ENCODE measurements around the gene AKAP6. TPM values are rescaled to one million over a fixed set of nuclear protein-coding genes. Genes with fewer than 3 reads are reported as not detected.

The AKAP6 gene
- total RNA-seq, 1 donor from 2014 or later, result 0.51 TPM

DNA sequence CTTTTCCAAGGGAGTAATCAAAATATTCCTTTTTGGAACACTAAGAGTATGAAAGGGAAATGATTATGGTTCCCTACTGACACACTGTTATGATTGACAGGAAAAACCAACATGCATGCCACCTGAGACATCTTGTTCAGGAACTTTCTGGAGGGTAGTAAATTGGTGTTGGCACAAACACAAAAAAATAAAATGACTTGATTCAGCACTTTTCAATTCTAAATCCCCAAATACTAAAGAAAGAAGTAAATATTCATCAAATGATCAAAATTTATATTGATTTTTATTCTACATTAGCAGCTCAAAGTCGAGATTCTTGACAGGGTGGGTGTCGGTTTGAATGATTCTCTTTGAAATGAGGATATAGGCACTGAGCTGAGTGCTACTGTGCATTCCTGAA, 338.2 kb downstream of the AKAP6 start:
- intact Hi-C loops (cut with micrococcal nuclease), result no loop called here
- DNase-seq, result no peak
- Mint-ChIP-seq H3K36me3 (ENCODE audit: low read depth) (no peaks in the 10 kb centered on the region), H3K27ac (no peak overlapping the region), H3K9me3 (peaks cover 6% of the 10 kb centered on the region), H3K4me1 (no peaks in the 10 kb centered on the region), H3K4me3 (no peak overlapping the region), H3K27me3 (no peaks in the 10 kb centered on the region)

DNA sequence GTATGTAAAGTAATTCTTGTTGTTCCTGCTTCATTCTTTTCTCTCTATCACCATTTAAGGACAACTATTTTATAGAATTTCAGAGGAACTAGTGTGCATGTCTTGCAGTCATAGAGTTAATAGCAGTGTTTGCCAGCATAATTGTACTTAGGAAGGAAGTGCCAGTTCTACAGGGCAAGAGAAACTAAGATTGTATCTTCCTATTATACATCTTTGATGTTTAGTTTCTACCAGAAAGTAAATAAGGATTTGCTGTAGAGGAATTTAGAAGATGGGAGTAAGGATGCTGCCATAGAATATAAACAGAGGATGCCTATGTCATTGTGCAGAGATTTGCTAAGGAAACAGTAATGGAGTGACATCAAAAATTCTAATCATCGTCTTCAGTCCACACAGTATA, 338.7 kb downstream of the AKAP6 start:
- no peaks in the 10 kb centered on the region for H3K36me3 Mint-ChIP-seq (ENCODE audit: low read depth)
- no peak for DNase-seq
- no peak overlapping the region for H3K4me3 Mint-ChIP-seq
- no peak overlapping the region for H3K27ac Mint-ChIP-seq
- intact Hi-C loops (cut with micrococcal nuclease), result no loop called here
- H3K27me3 Mint-ChIP-seq, result no peaks in the 10 kb centered on the region
- no peaks in the 10 kb centered on the region for H3K4me1 Mint-ChIP-seq
- peaks cover 6% of the 10 kb centered on the region for H3K9me3 Mint-ChIP-seq

DNA sequence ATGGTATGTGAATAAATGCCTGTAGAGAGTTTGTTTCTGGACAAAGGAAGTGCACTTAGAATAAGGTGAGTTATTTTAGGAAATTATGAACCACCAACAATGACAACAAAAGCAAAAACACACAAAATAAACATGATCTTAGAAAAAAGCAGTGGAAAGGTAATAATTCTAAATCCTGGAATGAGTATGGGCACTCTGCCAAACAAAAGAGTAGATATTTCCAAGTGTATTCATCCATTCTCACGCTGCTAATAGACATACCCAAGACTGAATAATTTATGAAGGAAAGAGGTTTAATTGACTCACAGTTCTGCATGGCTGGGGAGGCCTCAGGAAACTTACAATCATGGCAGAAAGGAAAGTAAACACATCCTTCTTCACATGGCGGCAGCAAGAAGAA, 340.3 kb downstream of the AKAP6 start:
- H3K4me3 Mint-ChIP-seq, result no peak overlapping the region
- H3K27ac Mint-ChIP-seq, result no peak overlapping the region
- H3K4me1 Mint-ChIP-seq, result no peaks in the 10 kb centered on the region
- no peaks in the 10 kb centered on the region for H3K27me3 Mint-ChIP-seq
- peaks cover 7% of the 10 kb centered on the region for H3K9me3 Mint-ChIP-seq
- intact Hi-C loops (cut with micrococcal nuclease), result no loop called here
- H3K36me3 Mint-ChIP-seq (ENCODE audit: low read depth), result no peaks in the 10 kb centered on the region
- no peak for DNase-seq

DNA sequence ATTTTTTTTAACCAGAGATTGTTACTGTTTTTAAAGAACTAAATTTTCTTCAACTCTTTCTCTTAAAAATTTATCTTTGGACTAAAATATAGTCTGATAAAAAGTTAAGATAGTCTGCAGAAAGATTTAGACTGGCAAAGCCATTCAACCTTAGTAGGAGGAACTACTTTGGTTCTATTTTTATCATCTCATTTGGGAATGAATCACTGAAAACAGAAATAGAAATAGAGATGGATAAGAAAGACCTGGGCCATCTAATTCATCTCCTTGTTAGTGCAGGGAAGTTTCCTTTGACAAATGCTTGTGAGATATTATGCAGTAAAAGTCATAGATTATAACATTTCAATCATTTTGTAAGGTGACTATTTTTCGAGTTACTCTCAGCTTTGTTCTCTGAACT, 346.3 kb downstream of the AKAP6 start:
- no peaks in the 10 kb centered on the region for H3K4me1 Mint-ChIP-seq
- H3K36me3 Mint-ChIP-seq (ENCODE audit: low read depth), result no peaks in the 10 kb centered on the region
- no peaks in the 10 kb centered on the region for H3K27me3 Mint-ChIP-seq
- no peak overlapping the region for H3K4me3 Mint-ChIP-seq
- peaks cover 10% of the 10 kb centered on the region for H3K9me3 Mint-ChIP-seq
- H3K27ac Mint-ChIP-seq, result no peak overlapping the region
- DNase-seq, result no peak
- intact Hi-C loops (cut with micrococcal nuclease), result no loop called here

DNA sequence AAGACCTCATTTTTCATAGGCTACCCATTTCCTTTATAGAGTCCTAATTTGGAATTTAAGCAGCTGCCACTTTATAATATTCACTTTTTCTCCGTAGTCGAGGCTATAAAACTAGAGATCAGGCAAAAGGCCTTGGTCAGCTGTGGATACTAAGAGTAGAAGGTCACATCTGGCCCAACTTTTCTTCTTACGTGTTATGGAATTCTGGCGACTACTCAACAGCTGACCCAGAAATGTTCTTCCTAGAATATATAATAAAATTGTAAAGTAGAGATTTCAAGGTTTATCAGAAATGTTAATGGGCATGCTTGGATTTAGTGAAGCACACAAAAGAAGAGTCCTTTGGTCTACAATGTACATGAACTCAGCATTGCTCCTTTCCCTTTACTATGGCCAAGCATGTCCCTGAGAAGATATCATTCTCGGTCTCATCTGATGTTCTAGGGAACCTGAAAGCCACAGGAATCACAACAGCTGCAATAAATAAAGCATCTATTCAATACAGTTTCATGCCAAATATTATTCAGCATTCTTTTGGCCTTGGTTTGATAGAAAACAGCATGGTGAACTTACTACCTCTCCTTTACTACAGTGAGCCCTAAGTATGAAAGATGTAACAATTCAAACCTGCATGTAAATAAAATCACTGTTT, 348.2 kb downstream of the AKAP6 start:
- intact Hi-C loops (cut with micrococcal nuclease), result no loop called here
- H3K4me1 Mint-ChIP-seq, result no peaks in the 10 kb centered on the region
- no peak for DNase-seq
- H3K36me3 Mint-ChIP-seq (ENCODE audit: low read depth), result no peaks in the 10 kb centered on the region
- no peak overlapping the region for H3K4me3 Mint-ChIP-seq
- peaks cover 4% of the 10 kb centered on the region for H3K9me3 Mint-ChIP-seq
- H3K27me3 Mint-ChIP-seq, result no peaks in the 10 kb centered on the region
- H3K27ac Mint-ChIP-seq, result no peak overlapping the region

DNA sequence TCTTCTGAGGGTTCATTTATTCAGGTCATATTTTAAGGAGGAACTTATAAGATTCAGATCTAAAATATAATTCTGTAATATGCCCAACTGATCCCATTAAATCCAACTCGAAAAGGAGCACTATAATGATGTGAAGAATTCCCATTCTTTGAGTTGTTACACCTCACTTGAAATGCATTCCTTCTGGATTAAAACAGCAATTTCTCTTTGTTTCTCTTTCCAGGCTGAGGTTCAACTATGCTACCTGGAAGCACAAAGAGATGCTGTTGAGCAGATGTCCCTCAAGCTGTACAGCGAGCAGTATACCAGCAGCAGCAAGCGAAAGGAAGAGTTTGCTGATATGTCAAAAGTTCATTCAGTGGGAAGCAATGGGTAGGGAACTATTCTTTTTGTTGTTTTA, 349.0 kb downstream of the AKAP6 start:
- Mint-ChIP-seq H3K9me3 (peaks cover 4% of the 10 kb centered on the region), H3K4me3 (no peak overlapping the region), H3K4me1 (no peaks in the 10 kb centered on the region), H3K36me3 (ENCODE audit: low read depth) (no peaks in the 10 kb centered on the region), H3K27me3 (no peaks in the 10 kb centered on the region), H3K27ac (no peak overlapping the region)
- intact Hi-C loops (cut with micrococcal nuclease), result no loop called here
- DNase-seq, result no peak

DNA sequence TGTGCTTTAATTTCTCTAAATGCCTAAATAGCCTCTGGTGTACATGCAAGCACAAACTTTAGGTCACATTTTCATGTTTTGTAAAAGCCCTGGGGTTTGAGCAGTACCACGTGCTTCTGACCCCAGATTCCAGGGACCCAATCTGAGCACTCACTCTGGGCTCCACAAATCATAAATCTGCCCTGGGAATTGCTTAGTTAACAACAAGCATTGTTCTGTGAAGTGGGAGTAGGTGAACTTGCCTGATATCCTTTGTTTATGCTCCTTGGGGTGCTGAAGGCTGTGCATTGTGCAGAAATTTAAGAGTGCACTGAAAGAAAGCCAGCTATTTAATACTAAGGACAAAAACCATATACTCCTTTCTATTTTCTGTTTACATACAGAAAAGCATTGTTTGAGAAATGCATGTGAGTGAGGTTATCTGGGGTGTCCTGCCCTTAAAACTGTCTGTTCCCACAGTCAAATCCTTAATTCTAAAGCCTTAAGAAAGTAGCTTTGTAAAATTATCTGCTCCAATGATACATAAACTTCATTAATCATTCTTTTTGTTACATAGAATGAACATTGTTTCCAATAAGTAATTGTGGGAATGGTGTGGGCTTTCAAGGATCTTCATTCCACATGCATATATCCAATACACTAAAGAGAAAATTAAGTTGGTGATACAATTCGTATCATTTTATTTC, 351.0 kb downstream of the AKAP6 start:
- Mint-ChIP-seq H3K36me3 (ENCODE audit: low read depth) (no peaks in the 10 kb centered on the region), H3K4me3 (no peak overlapping the region), H3K27ac (no peak overlapping the region), H3K4me1 (no peaks in the 10 kb centered on the region), H3K27me3 (no peaks in the 10 kb centered on the region), H3K9me3 (no peaks in the 10 kb centered on the region)
- DNase-seq, result no peak
- intact Hi-C loops (cut with micrococcal nuclease), result no loop called here

DNA sequence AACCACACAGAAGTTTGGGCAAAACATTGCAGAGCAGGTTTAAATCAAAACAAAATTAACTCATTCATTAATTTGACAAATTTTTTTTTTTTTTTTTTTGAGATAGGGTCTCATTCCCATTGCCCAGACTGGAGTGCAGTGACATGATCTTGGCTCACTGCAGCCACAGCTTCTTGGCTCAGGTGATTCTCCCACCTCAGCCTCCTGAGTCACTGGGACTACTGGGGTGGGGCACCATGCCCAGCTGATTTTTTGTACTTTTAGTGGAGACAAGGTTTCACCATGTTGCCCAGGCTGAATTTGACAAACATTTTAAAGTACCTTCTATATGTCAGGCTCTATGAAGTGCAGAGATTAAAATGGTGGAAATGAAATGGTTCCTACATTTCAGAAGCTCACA, 352.5 kb downstream of the AKAP6 start:
- Mint-ChIP-seq H3K36me3 (ENCODE audit: low read depth) (no peaks in the 10 kb centered on the region), H3K27me3 (no peaks in the 10 kb centered on the region), H3K4me3 (no peak overlapping the region), H3K4me1 (no peaks in the 10 kb centered on the region), H3K9me3 (no peaks in the 10 kb centered on the region), H3K27ac (no peak overlapping the region)
- no peak for DNase-seq
- intact Hi-C loops (cut with micrococcal nuclease), result no loop called here

DNA sequence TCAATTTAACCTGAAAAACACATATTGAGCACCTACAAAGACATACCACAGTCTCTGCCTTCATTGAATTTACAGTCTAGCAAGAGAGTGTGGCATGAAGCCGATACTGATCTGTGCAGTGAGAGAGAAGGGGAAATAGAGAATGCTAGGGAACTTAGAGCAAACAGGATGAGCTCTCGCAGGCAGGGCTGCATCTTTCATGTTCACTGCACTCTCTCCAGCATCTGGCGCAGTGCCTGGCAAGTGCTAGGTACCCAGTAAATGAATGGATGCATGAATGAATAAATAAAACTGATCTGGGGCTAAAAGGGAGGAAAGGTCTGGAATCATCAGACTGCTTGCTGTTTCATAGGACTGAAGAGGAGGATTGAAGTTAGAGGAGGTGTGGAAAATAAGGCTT, 353.1 kb downstream of the AKAP6 start:
- H3K27me3 Mint-ChIP-seq, result no peaks in the 10 kb centered on the region

DNA sequence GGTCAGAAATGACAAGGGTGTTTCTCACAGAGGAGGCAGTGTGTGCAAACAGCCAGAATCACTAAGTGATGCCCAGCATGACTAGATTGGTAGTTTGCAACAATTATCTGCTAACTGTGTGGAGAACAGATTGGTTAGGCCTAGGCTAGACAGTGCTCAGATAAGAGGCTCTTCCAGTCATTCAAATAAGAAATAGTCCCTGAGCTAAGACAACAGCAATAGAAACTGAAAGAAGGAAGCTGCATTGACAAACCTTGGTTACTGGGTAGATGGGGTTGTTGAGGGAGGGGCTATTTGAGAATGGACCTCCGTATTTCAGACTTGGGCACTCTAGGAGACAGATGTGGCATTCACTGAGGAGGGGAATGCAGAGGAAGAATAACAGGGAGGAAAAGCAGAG, 354.6 kb downstream of the AKAP6 start:
- H3K9me3 Mint-ChIP-seq, result no peaks in the 10 kb centered on the region
- H3K27ac Mint-ChIP-seq, result no peak overlapping the region
- no peaks in the 10 kb centered on the region for H3K27me3 Mint-ChIP-seq
- no peak for DNase-seq
- no peaks in the 10 kb centered on the region for H3K36me3 Mint-ChIP-seq (ENCODE audit: low read depth)
- no peaks in the 10 kb centered on the region for H3K4me1 Mint-ChIP-seq
- no peak overlapping the region for H3K4me3 Mint-ChIP-seq
- intact Hi-C loops (cut with micrococcal nuclease), result no loop called here

More for the DNA sequence above, 353.1 kb downstream of the AKAP6 start:
- Mint-ChIP-seq H3K9me3 (no peaks in the 10 kb centered on the region), H3K27ac (no peak overlapping the region), H3K4me3 (no peak overlapping the region), H3K36me3 (ENCODE audit: low read depth) (no peaks in the 10 kb centered on the region), H3K4me1 (no peaks in the 10 kb centered on the region)
- DNase-seq, result no peak
- intact Hi-C loops (cut with micrococcal nuclease), result no loop called here

DNA sequence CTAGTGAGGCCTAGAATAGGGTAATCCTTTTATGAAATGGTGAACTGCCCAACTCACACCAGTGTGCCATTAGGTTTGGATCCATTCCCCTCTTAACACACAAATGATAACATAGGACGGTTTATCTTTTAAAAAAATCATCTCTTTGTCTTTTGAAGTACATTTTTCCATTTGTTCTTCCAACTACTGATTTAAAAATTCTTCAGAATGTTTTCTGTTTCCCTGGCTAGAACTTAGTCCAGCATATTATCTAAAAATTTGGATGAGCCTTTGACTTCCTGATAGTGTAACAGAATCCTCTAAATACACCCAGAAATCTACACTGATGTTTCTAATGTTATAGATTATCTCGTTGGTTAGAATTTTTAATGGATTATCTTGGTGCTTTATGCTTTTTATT, 359.8 kb downstream of the AKAP6 start:
- H3K27ac Mint-ChIP-seq, result no peak overlapping the region
- DNase-seq, result no peak
- no peaks in the 10 kb centered on the region for H3K36me3 Mint-ChIP-seq (ENCODE audit: low read depth)
- no peak overlapping the region for H3K4me3 Mint-ChIP-seq
- no peaks in the 10 kb centered on the region for H3K27me3 Mint-ChIP-seq
- H3K4me1 Mint-ChIP-seq, result no peaks in the 10 kb centered on the region
- intact Hi-C loops (cut with micrococcal nuclease), result no loop called here
- H3K9me3 Mint-ChIP-seq, result no peaks in the 10 kb centered on the region

DNA sequence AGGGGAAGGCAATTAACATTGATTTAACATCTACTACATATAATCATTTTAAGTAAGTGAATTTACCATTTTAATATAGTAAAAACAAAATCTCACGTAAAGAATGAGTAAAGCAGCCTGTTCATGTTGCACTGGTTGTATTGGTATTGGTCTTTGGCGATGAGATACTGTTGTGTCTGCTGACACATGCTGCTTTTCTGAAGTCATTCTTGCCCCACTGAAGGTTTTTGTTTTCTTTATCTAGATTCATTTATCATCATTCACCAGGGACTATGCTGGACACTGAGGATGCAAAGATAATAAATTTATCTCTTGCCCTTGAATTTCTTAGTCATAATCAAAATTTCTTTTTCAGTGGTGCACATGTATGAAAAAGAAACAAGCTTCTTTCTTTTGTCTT, 363.3 kb downstream of the AKAP6 start:
- no peak overlapping the region for H3K27ac Mint-ChIP-seq
- H3K4me3 Mint-ChIP-seq, result no peak overlapping the region
- no peak for DNase-seq
- no peaks in the 10 kb centered on the region for H3K36me3 Mint-ChIP-seq (ENCODE audit: low read depth)
- intact Hi-C loops (cut with micrococcal nuclease), result no loop called here
- no peaks in the 10 kb centered on the region for H3K27me3 Mint-ChIP-seq
- no peaks in the 10 kb centered on the region for H3K4me1 Mint-ChIP-seq
- H3K9me3 Mint-ChIP-seq, result no peaks in the 10 kb centered on the region

DNA sequence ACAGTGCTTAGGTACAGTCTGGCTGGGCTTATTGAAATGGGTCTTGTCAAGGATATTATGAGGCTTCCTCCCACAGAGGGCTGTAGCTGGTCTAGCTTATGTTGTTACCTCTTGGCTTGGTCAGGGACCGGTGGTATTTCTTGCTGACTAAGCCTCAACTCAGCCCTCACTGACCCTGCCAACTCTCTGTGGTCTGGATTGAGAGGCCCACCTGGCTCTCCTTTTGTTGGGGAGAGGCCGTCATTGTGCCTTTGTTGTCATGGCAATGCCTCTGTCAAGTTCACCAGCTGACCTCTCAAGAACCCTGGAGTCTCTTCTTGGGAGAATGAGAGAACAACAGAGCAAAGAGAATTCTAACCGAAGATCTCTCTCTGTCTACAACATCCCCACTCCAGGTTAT, 364.0 kb downstream of the AKAP6 start:
- Mint-ChIP-seq H3K9me3 (no peaks in the 10 kb centered on the region), H3K4me1 (no peaks in the 10 kb centered on the region), H3K4me3 (no peak overlapping the region), H3K27me3 (no peaks in the 10 kb centered on the region), H3K36me3 (ENCODE audit: low read depth) (no peaks in the 10 kb centered on the region), H3K27ac (no peak overlapping the region)
- intact Hi-C loops (cut with micrococcal nuclease), result no loop called here
- DNase-seq, result no peak

DNA sequence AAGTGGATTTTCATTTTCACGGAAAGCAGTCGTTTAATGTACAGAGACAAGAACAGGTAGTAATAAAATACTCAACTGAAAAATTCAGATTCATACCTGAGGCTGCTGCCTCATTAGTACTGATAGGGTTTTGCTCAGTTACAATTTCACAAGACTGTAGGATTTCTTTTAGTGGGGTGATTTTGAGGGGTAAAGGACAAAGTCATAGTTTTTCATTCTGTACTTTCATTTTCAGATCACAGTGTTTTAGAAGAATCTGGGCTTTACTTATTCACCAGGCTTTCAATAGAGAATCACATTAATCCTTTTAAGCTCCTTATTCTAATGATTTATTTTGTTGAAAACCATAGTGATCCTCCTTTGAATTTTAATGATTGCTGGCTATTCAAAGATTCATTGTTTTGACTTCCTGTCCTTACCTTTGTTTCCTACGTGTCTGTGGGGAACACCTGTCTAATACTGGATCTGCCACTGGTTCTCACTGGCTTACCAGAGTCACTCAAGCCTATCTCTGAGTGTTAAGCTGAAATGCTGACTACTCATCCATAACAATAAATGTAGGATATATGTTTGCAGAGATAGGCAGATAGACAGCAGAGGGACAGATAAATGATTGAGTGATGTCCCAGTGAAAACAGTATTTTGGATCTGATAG, 365.8 kb downstream of the AKAP6 start:
- Mint-ChIP-seq H3K27ac (no peak overlapping the region), H3K36me3 (ENCODE audit: low read depth) (no peaks in the 10 kb centered on the region), H3K4me3 (no peak overlapping the region), H3K27me3 (no peaks in the 10 kb centered on the region), H3K4me1 (no peaks in the 10 kb centered on the region), H3K9me3 (no peaks in the 10 kb centered on the region)
- intact Hi-C loops (cut with micrococcal nuclease), result no loop called here
- DNase-seq, result no peak

Data from activated CD4-positive, alpha-beta T cell treated with anti-CD3 and anti-CD28 coated beads, Interleukin-2, amount 10 ng/mL, durations not matched to agents 24 days and 14 days (primary cell).